GM12801 (cell line): ENCODE results near the gene DGKB.

Experiments
- CTCF ChIP-seq: IDR thresholded peaks from one replicate; pipeline ENCODE4 v1.5.1; 2011; ENCODE audit warnings: control low read depth; ENCODE audit not compliant: insufficient read length; ENCODE audit errors: extremely low read depth

Gene DGKB

GRCh38 chr7:14602851-14603250, 299.7 kb downstream of the DGKB start:
- no peak for TF ChIP-seq CTCF

DNA sequence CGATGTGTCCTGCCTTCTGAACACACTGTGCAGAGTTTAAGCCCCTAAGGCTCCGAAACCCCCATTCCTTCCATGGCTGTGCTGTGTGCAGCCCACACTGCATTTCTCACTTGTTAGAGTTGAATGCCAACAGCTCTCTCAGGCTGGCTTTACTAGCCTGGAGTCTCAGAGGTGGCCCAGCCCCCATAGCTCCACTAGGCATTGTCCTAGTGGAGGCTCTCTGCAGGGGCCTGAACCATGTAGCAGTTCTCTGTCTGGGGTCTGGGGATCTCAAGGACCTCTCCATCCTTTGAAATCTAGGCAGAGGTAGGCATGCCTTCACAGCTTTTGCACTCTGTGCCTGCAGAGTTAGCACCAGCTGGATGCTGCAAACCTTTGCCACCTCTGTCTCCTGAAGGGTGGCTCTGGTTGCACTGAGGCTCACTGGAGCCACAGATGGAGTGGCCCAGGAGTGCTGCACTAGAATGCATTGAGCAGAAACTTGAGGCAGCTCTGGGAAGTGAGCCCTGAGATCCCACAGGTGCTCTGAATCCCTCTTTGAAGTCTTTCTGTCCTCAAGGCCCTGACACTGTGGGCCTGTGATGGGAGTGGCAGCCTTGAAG, 301.7 kb downstream of the DGKB start:
- no peak for TF ChIP-seq CTCF

GRCh38 chr7:14598978-14599377, 303.6 kb downstream of the DGKB start:
- TF ChIP-seq CTCF, result no peak

GRCh38 chr7:14596421-14596820, 306.1 kb downstream of the DGKB start:
- no peak for TF ChIP-seq CTCF

DNA sequence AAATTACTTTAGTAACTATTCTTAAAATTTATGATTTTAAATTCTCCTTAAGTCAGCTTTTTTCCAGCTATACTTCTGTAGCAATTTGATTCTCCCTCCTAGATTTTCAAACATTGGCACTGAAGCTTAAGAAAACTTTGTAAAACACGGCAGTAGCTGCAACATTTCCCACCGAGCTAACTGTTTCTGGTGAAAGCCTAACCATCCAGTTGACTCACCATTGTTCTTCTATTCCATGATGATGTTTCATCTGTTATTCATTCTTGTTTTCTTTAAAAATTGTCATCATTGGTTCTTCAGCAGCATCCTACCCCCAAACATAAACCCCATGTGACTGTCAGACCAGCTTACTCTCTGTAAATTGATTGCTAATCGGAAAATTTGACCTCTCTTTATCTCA, 312.3 kb downstream of the DGKB start:
- no peak for TF ChIP-seq CTCF

DNA sequence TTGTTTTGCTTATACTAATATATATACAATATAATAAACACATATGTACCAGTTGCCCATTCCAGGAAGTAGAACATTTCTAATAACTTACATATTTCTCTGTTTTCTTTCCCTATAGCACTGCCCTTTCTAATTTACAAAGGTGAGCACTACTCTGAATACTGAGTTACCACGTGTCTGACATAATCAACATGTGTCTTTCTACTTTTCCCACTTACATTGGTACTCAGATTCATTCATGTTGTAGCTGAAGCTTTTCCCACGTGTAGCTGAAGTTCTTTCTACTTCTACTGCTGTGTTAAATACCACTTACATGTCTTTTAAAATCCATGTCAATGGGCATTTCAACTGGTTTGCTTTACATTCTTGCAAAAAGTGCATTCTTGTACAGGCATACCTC, 317.3 kb downstream of the DGKB start:
- TF ChIP-seq CTCF, result no peak

- TF ChIP-seq CTCF, result no peak
Measured at GRCh38 chr7:14583518-14583917, 319.0 kb downstream of the DGKB start.
